GM12878 (cell line): ENCODE data around the gene GPBAR1. TPM values are rescaled to one million over a fixed set of nuclear protein-coding genes. Genes with fewer than 3 reads are reported as not detected.

Experiments used
- ATAC-seq: fragments of 200-7000 bp; cut with Tn5 transposase; 3 replicates; pipeline ENCODE4 v1.9.1; 2020; ENCODE audit warnings: mild to moderate bottlenecking, moderate library complexity
- BruUV-seq: library from RNA; stranded (reverse); fragments of 400-500 nt; replicated peaks from 2 replicates; lab custom pipeline; 2021; lab: Mats Ljungman, UMichigan
- CTCF ChIA-PET: fragments of 300-600 bp; sonication (Branson Sonifier 250); formaldehyde crosslinking; extraction: SDS; loops from one replicate; lab custom pipeline; 2021; ENCODE audit warnings: inconsistent platforms; lab: Yijun Ruan, JAX
- POLR2A ChIA-PET: fragments of 350-600 bp; formaldehyde crosslinking; extraction: SDS; loops from one replicate; lab custom pipeline; 2021; ENCODE audit warnings: inconsistent platforms; lab: Charles Lee
- RAD21 ChIA-PET: fragments of 300-600 bp; sonication (Branson Sonifier 250); formaldehyde crosslinking; loops from one replicate; lab custom pipeline; 2023; ENCODE audit warnings: antibody characterized with exemption; ENCODE audit not compliant: unreplicated experiment; lab: Charles Lee
- SMC1A ChIA-PET: fragments of 300-600 bp; sonication (Branson Sonifier 250); formaldehyde crosslinking; loops from one replicate; lab custom pipeline; 2023; ENCODE audit not compliant: unreplicated experiment, uncharacterized antibody; lab: Charles Lee
- DNase-seq: peaks from one replicate; pipeline ENCODE4 v3.0.0-alpha.2; 2011; ENCODE audit warnings: low read depth, low spot score
- FAIRE-seq: peaks from 3 replicates; lab custom pipeline; 2011; peaks lifted over from hg19 to GRCh38; lab: Jason Lieb, UNC
- H2AFZ ChIP-seq: 2 replicates; pipeline ENCODE4 v1.6.0; 2011; ENCODE audit warnings: low read depth, low read length, control low read depth; ENCODE audit not compliant: control insufficient read depth
- H3K27ac ChIP-seq: 2 replicates; pipeline ENCODE4 v1.5.1; 2011; ENCODE audit warnings: control low read depth; ENCODE audit not compliant: control insufficient read depth, insufficient read depth
- H3K27me3 ChIP-seq, 2 experiments: replicated peaks in 1 of 2; 2 replicates each; pipeline versions ENCODE4 v1.6.0 to v1.6.1; 2011; ENCODE audit warnings: low read length in 1 of 2; ENCODE audit not compliant: control insufficient read depth in 2 of 2, insufficient read depth in 2 of 2
- H3K36me3 ChIP-seq, 2 experiments: 2 replicates each; pipeline ENCODE4 v1.5.1; 2011; ENCODE audit warnings: low read length in 1 of 2; ENCODE audit not compliant: control insufficient read depth in 2 of 2, insufficient read depth in 2 of 2
- H3K4me1 ChIP-seq: 2 replicates; pipeline ENCODE4 v1.6.1; 2011; ENCODE audit warnings: mild to moderate bottlenecking, low read length, moderate library complexity, mixed read lengths; ENCODE audit not compliant: control insufficient read depth, insufficient read depth
- H3K4me2 ChIP-seq: 2 replicates; pipeline ENCODE4 v1.6.0; 2011; ENCODE audit warnings: control low read depth; ENCODE audit not compliant: control insufficient read depth, insufficient read depth
- H3K4me3 ChIP-seq: fragments of 200-600 bp; sonication (generic); 2 replicates; pipeline ENCODE4 v1.5.1; 2016
- H3K79me2 ChIP-seq: 2 replicates; pipeline ENCODE4 v1.6.0; 2011; ENCODE audit warnings: low read length; ENCODE audit not compliant: control insufficient read depth, insufficient read depth
- H3K9ac ChIP-seq: 2 replicates; pipeline ENCODE4 v1.8.0; 2011; ENCODE audit warnings: low read length, control low read depth, mixed read lengths; ENCODE audit not compliant: control insufficient read depth, insufficient read depth
- H3K9me3 ChIP-seq: replicated peaks from 3 replicates; pipeline ENCODE4 v1.5.1; 2011; ENCODE audit warnings: mild to moderate bottlenecking, low read length; ENCODE audit not compliant: control insufficient read depth, insufficient read depth
- H4K20me1 ChIP-seq: 2 replicates; pipeline ENCODE4 v1.6.0; 2011; ENCODE audit not compliant: control insufficient read depth, insufficient read depth
- HCFC1 ChIP-seq: fragments of 150-350 bp; IDR thresholded peaks from 2 replicates; pipeline ENCODE4 v1.6.1; 2014; ENCODE audit warnings: low read length
- MTA2 ChIP-seq: fragments of 450-650 bp; IDR thresholded peaks from 2 replicates; pipeline ENCODE4 v1.6.1; 2016; ENCODE audit warnings: low read depth, mild to moderate bottlenecking, moderate library complexity
- WGBS: methylation state at CpG from one replicate; pipeline ENCODE4 v1.1.6; 2016; ENCODE audit warnings: low lambda C conversion rate; ENCODE audit not compliant: insufficient replicate concordance, insufficient coverage; ENCODE audit errors: missing lambda C conversion rate; 5-methylcytosine and 5-hydroxymethylcytosine counted together
- in situ Hi-C: fragments of 300-500 bp; cut with MboI; formaldehyde crosslinking; loops from 9 replicates; pipeline ENCODE4 v1.14.3; 2018; ENCODE audit warnings: mixed read lengths
- intact Hi-C: fragments of 100-400 bp; cut with micrococcal nuclease; formaldehyde crosslinking; loops from one replicate; pipeline ENCODE4 v1.14.2; 2022; ENCODE audit not compliant: unreplicated experiment
- polyA plus RNA-seq, 11 experiments: library from polyadenylated mRNA; depleted of rRNA in 4 of 11; unstranded in 6 of 11; stranded (reverse) in 5 of 11; fragments of >200 nt; fragmentation: Nextera tagmentation in 4 of 11; fragmentation: Illumina TruSeq in 1 of 11; extraction: Ambion mirVana in 4 of 11; extraction: Trizol in 1 of 11; gene quantifications; 1 replicate in 1 of 11; 2 replicates in 10 of 11; pipeline versions ENCODE4 v1.2.1 to v1.2.3, GENCODE V29; 2011 to 2016; ENCODE audit warnings: inconsistent platforms in 2 of 11, missing spikeins in 2 of 11, low read depth in 1 of 11
- total RNA-seq, 4 experiments: library from RNA; depleted of rRNA in 3 of 4; stranded (reverse); fragments of >200 nt in 3 of 4; fragmentation: Illumina TruSeq in 1 of 4; extraction: Trizol in 1 of 4; gene quantifications; 2 replicates each; pipeline versions ENCODE4 v1.2.1 to v1.2.3, GENCODE V29; 2013 to 2021
- TF ChIP-seq, protein P1 (sequence below): fragments of 450-650 bp; IDR thresholded peaks from 2 replicates; pipeline ENCODE4 v1.6.1; 2017; ENCODE audit warnings: low read depth, mild to moderate bottlenecking, moderate library complexity
- TF ChIP-seq, protein P2 (sequence below): IDR thresholded peaks from 2 replicates; pipeline ENCODE4 v1.6.1; 2012; ENCODE audit warnings: low read depth, low read length, improper control_type of control experiment

The GPBAR1 gene
- total and polyA plus RNA-seq, 10 of the 15 experiments (the other 5 are each of a cell fraction or from before 2014, with no cell fraction given), result 0.03 to 0.36 (median 0.11) TPM; not detected in 3

DNA sequence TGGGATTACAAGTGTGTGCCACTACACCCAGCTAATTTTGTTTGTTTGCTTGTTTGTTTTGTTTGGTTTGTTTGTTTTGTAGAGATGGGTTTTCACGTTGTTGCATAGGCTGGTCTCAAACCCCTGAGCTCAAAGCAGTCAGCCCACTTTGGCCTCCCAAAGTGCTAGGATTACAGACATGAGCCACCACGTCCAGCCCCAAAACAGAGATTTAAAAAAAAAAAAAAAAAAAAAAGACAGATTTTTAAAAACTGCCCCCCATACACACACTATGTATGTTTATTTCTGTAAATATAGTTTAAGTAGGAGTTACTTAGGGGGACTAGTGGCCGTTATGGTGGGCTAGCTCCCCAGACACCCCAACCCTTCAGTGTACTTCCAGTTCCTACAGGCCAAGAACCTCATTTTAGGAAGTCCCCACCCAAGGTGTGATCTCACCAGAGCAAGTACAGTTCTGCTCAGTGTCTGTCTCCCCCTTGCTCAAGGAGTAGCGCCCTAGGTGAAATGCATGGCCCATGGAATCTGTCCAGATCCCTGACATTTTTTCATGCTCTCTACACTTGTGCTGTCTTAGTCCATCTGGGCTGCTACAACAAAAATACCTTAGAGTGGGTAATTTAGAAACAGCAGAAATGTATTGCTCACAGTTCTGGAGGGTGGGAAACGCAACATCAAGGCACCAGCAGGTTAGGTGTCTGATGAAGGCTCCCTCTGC, 33.1 kb downstream of the GPBAR1 start:
- Histone ChIP-seq H2AFZ (no peak overlapping the region), H3K36me3 (no peaks in the 10 kb centered on the region), H3K4me1 (peaks cover 23% of the 10 kb centered on the region), H3K79me2 (peaks cover 15% of the 10 kb centered on the region), H3K9me3 (no peaks in the 10 kb centered on the region), H3K4me3 (no peak overlapping the region), H3K27ac (no peak overlapping the region), H3K4me2 (no peak overlapping the region), H3K9ac (no peak overlapping the region), H3K27me3 (no peaks in the 10 kb centered on the region), H4K20me1 (no peaks in the 10 kb centered on the region)
- RAD21 ChIA-PET, result interaction anchor here (0.8 to 5.9 kb wide), 6 partner anchors 8 to 114 kb away, joined by 3 to 79 read pairs (median 4); partner anchors contain the start of genes AAMP, CATIP and PNKD
- DNase-seq, result no peak
- no peak for FAIRE-seq
- POLR2A ChIA-PET, result interaction anchor here (0.6 to 1.7 kb wide), 7 partner anchors 9 to 320 kb away, joined by 3 to 7 read pairs (median 5); partner anchors contain the start of gene CTDSP1
- ATAC-seq, result no peak
- TF ChIP-seq, protein P1, sequence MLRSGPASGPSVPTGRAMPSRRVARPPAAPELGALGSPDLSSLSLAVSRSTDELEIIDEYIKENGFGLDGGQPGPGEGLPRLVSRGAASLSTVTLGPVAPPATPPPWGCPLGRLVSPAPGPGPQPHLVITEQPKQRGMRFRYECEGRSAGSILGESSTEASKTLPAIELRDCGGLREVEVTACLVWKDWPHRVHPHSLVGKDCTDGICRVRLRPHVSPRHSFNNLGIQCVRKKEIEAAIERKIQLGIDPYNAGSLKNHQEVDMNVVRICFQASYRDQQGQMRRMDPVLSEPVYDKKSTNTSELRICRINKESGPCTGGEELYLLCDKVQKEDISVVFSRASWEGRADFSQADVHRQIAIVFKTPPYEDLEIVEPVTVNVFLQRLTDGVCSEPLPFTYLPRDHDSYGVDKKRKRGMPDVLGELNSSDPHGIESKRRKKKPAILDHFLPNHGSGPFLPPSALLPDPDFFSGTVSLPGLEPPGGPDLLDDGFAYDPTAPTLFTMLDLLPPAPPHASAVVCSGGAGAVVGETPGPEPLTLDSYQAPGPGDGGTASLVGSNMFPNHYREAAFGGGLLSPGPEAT, result no peak
- TF ChIP-seq, protein P2, sequence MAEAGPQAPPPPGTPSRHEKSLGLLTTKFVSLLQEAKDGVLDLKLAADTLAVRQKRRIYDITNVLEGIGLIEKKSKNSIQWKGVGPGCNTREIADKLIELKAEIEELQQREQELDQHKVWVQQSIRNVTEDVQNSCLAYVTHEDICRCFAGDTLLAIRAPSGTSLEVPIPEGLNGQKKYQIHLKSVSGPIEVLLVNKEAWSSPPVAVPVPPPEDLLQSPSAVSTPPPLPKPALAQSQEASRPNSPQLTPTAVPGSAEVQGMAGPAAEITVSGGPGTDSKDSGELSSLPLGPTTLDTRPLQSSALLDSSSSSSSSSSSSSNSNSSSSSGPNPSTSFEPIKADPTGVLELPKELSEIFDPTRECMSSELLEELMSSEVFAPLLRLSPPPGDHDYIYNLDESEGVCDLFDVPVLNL, result no peak
- TF ChIP-seq MTA2, result no peak
- no peak for TF ChIP-seq HCFC1
- CTCF ChIA-PET, result interaction anchor here (0.7 to 8.2 kb wide), 9 partner anchors 8 to 106 kb away, joined by 3 to 150 read pairs (median 4); partner anchors contain the start of genes AAMP, CATIP and PNKD
- in situ Hi-C loops, result loop anchor here (25.0 kb wide), 1 partner anchor 93 kb away; the partner anchor contains the start of genes CTDSP1 and SLC11A1
- BruUV-seq, result no TSS peak
- intact Hi-C loops, result loop anchor here (2.0 to 10.0 kb wide), 2 partner anchors 103 to 361 kb away; partner anchors contain the start of genes BCS1L and ZNF142
- 62% methylated on average over 4 of the region's 5 CpGs for whole genome bisulfite sequencing
- SMC1A ChIA-PET, result interaction anchor here (0.6 to 3.3 kb wide), 11 partner anchors 13 to 449 kb away, joined by 3 to 18 read pairs (median 4); partner anchors contain the start of gene CATIP
